GM18498 (cell line): ENCODE data around the gene BAAT.
A peak's percentile ranks its signal among the peaks of the same experiment; 100 is the strongest.

Source experiments
- ATAC-seq: cut with Tn5 transposase; IDR thresholded peaks from one replicate; pipeline ENCODE4 v1.9.1; 2021; ENCODE audit warnings: mild to moderate bottlenecking, moderate library complexity; ENCODE audit not compliant: unreplicated experiment

BAAT gene

GRCh38 chr9:101398930-101399642 lies 14.3 kb upstream of the BAAT start:
- no peak for ATAC-seq

- peak; percentile 99 for ATAC-seq
Measured at GRCh38 chr9:101398068-101398929, 13.5 kb upstream of the BAAT start, which contains the start of the genes MRPL50 and ZNF189. MRPL50 (minus strand) TSS chr9:101398618; CDS start chr9:101398592, 26 bp downstream. ZNF189 (plus strand) TSS chr9:101398851; CDS start chr9:101399157, 306 bp downstream.

- ATAC-seq, result no peak
Measured at GRCh38 chr9:101397746-101398067, 12.9 kb upstream of the BAAT start.

- no peak for ATAC-seq
Measured at GRCh38 chr9:101394687-101395086, 9.9 kb upstream of the BAAT start.

- ATAC-seq, result no peak
Measured at GRCh38 chr9:101393135-101393534, 8.3 kb upstream of the BAAT start.

GRCh38 chr9:101388507-101388993 lies 3.7 kb upstream of the BAAT start:
- ATAC-seq, result no peak

GRCh38 chr9:101387871-101388506 lies 3.2 kb upstream of the BAAT start:
- ATAC-seq, result no peak

GRCh38 chr9:101383361-101383760 lies 1.4 kb downstream of the BAAT start:
- no peak for ATAC-seq

GRCh38 chr9:101381833-101382342 lies 2.9 kb downstream of the BAAT start:
- no peak for ATAC-seq

GRCh38 chr9:101381118-101381517 lies 3.7 kb downstream of the BAAT start:
- ATAC-seq, result no peak

GRCh38 chr9:101380295-101380694 lies 4.5 kb downstream of the BAAT start:
- no peak for ATAC-seq

- ATAC-seq, result no peak
Measured at GRCh38 chr9:101376111-101376848, 8.5 kb downstream of the BAAT start.

- no peak for ATAC-seq
Measured at GRCh38 chr9:101375546-101375945, 9.3 kb downstream of the BAAT start.

GRCh38 chr9:101372327-101373118 lies 12.3 kb downstream of the BAAT start:
- no peak for ATAC-seq

- ATAC-seq, result no peak
Measured at GRCh38 chr9:101371813-101372212, 13.0 kb downstream of the BAAT start.

GRCh38 chr9:101369884-101370531 lies 14.8 kb downstream of the BAAT start:
- no peak for ATAC-seq

- no peak for ATAC-seq
Measured at GRCh38 chr9:101369286-101369685, 15.5 kb downstream of the BAAT start.

GRCh38 chr9:101367323-101367722 lies 17.5 kb downstream of the BAAT start:
- ATAC-seq, result no peak

- ATAC-seq, result no peak
Measured at GRCh38 chr9:101366038-101366756, 18.6 kb downstream of the BAAT start.
